ENCODE data around the gene PACRG. TPM values are rescaled to one million over a fixed set of nuclear protein-coding genes. Genes with fewer than 3 reads are reported as not detected.

The PACRG gene
- total RNA-seq, 1 donor from 2014 or later: 2.4 TPM

GRCh38 chr6:162964488-162965140 is 236.8 kb downstream of the PACRG start:
- no peak overlapping the region for H3K4me3 Mint-ChIP-seq (ENCODE audit: low read depth)
- DNase-seq (ENCODE audit: low spot score, unreplicated experiment): no peak
- H3K27me3 Mint-ChIP-seq: no peaks in the 10 kb centered on the region
- no peaks in the 10 kb centered on the region for H3K36me3 Mint-ChIP-seq (ENCODE audit: insufficient read depth)
- TF ChIP-seq, protein P1, sequence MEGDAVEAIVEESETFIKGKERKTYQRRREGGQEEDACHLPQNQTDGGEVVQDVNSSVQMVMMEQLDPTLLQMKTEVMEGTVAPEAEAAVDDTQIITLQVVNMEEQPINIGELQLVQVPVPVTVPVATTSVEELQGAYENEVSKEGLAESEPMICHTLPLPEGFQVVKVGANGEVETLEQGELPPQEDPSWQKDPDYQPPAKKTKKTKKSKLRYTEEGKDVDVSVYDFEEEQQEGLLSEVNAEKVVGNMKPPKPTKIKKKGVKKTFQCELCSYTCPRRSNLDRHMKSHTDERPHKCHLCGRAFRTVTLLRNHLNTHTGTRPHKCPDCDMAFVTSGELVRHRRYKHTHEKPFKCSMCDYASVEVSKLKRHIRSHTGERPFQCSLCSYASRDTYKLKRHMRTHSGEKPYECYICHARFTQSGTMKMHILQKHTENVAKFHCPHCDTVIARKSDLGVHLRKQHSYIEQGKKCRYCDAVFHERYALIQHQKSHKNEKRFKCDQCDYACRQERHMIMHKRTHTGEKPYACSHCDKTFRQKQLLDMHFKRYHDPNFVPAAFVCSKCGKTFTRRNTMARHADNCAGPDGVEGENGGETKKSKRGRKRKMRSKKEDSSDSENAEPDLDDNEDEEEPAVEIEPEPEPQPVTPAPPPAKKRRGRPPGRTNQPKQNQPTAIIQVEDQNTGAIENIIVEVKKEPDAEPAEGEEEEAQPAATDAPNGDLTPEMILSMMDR (IDR thresholded peaks at IDR 0.05; ENCODE audit: unreplicated experiment): no peak
- no peak overlapping the region for H3K27ac Mint-ChIP-seq
- no peaks in the 10 kb centered on the region for H3K4me1 Mint-ChIP-seq (ENCODE audit: low read depth)
- peaks cover 5% of the 10 kb centered on the region for H3K9me3 Mint-ChIP-seq (ENCODE audit: low read depth)

GRCh38 chr6:162965366-162965765 is 237.6 kb downstream of the PACRG start:
- Mint-ChIP-seq H3K27ac (no peak overlapping the region), H3K9me3 (ENCODE audit: low read depth) (peaks cover 5% of the 10 kb centered on the region), H3K4me3 (ENCODE audit: low read depth) (no peak overlapping the region), H3K27me3 (no peaks in the 10 kb centered on the region), H3K4me1 (ENCODE audit: low read depth) (no peaks in the 10 kb centered on the region), H3K36me3 (ENCODE audit: insufficient read depth) (no peaks in the 10 kb centered on the region)
- TF ChIP-seq, protein P1 (IDR thresholded peaks at IDR 0.05; ENCODE audit: unreplicated experiment): no peak
- DNase-seq (ENCODE audit: low spot score, unreplicated experiment): no peak

- H3K9me3 Mint-ChIP-seq (ENCODE audit: low read depth): peaks cover 5% of the 10 kb centered on the region
- no peak overlapping the region for H3K4me3 Mint-ChIP-seq (ENCODE audit: low read depth)
- TF ChIP-seq, protein P1 (IDR thresholded peaks at IDR 0.05; ENCODE audit: unreplicated experiment): no peak
- H3K27me3 Mint-ChIP-seq: no peaks in the 10 kb centered on the region
- no peak for DNase-seq (ENCODE audit: low spot score, unreplicated experiment)
- H3K4me1 Mint-ChIP-seq (ENCODE audit: low read depth): no peaks in the 10 kb centered on the region
- H3K36me3 Mint-ChIP-seq (ENCODE audit: insufficient read depth): no peaks in the 10 kb centered on the region
- H3K27ac Mint-ChIP-seq: no peak overlapping the region
Observed at GRCh38 chr6:162970246-162970645, 242.5 kb downstream of the PACRG start.

GRCh38 chr6:162971356-162971755 is 243.6 kb downstream of the PACRG start:
- no peak for DNase-seq (ENCODE audit: low spot score, unreplicated experiment)
- Mint-ChIP-seq H3K9me3 (ENCODE audit: low read depth) (no peaks in the 10 kb centered on the region), H3K4me3 (ENCODE audit: low read depth) (no peak overlapping the region), H3K4me1 (ENCODE audit: low read depth) (no peaks in the 10 kb centered on the region), H3K27ac (no peak overlapping the region), H3K27me3 (no peaks in the 10 kb centered on the region), H3K36me3 (ENCODE audit: insufficient read depth) (no peaks in the 10 kb centered on the region)
- TF ChIP-seq, protein P1 (IDR thresholded peaks at IDR 0.05; ENCODE audit: unreplicated experiment): no peak

DNA sequence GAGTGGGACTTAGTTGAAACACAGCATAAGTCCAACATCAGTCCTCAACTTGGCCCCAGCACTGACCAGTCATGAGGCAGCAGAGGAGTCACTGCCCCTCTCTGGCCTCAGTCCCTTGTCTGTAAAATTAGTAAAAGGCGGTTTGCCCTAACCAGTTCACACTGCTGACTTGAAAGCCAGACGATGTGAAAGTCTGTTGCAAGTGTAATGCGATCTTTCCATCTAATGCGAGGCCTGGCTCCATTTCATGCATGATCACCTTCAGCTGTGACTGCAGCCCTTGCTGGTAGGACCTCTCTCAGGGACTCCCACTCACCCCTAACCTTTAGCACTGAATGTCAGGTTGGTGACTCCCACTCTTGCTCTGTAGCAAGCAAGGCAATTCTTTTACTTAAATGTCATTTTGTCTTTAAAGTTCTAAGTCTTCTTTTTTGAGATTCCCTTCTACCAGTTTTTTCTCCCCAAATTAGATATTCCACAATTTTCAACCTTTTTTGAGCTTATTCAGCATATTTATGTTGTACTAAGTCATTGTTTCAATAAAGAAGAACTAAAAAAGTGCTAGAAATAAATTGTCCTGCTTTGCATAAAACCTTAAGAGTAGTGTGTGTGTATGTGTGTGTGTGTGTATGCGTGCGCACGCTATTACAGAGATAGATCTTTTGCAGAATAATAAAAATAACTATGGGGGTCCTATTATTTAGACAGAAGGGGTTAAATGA is 245.5 kb downstream of the PACRG start:
- TF ChIP-seq, protein P1 (IDR thresholded peaks at IDR 0.05; ENCODE audit: unreplicated experiment): no peak
- Mint-ChIP-seq H3K4me3 (ENCODE audit: low read depth) (no peak overlapping the region), H3K27ac (no peak overlapping the region), H3K4me1 (ENCODE audit: low read depth) (no peaks in the 10 kb centered on the region), H3K9me3 (ENCODE audit: low read depth) (no peaks in the 10 kb centered on the region), H3K27me3 (no peaks in the 10 kb centered on the region), H3K36me3 (ENCODE audit: insufficient read depth) (no peaks in the 10 kb centered on the region)
- no peak for DNase-seq (ENCODE audit: low spot score, unreplicated experiment)

Measured in progenitor cell of endocrine pancreas (in vitro differentiated cells).